Naive thymus-derived CD8-positive, alpha-beta T cell (primary cell): ENCODE results near the gene ZNF333. TPM values are rescaled to one million over a fixed set of nuclear protein-coding genes. Genes with fewer than 3 reads are reported as not detected.

ENCODE experiments used
- ATAC-seq, 2 donors: fragments of 150-1000 bp; cut with Tn5 transposase in 1 of 2; sonication (Bioruptor Pico), chemical (Tn5 transposase) in 1 of 2; 1 replicate in 1 of 2; 2 replicates in 1 of 2; pipeline ENCODE4 v1.10.0; 2021; ENCODE audit warnings: mild to moderate bottlenecking in 2 of 2, moderate library complexity in 2 of 2
- POLR2A ChIA-PET: fragments of 350-600 bp; sonication (Branson Sonifier 250); formaldehyde crosslinking; loops from one replicate; lab custom pipeline; 2021; ENCODE audit warnings: antibody characterized with exemption; lab: Charles Lee
- DNase-seq, 10 donors: peaks; one replicate each; pipeline versions ENCODE4 v3.0.0 to v3.0.0-alpha.2; 2020 to 2022
- H3K27ac Mint-ChIP-seq, 10 donors: one replicate each; pipeline ENCODE4 v1.8.0; 2020 to 2022; ENCODE audit warnings: mild to moderate bottlenecking in 10 of 10, mixed read lengths in 10 of 10, moderate library complexity in 4 of 10, inconsistent platforms in 1 of 10
- H3K27me3 Mint-ChIP-seq, 5 donors: one replicate each; pipeline ENCODE4 v1.8.0; 2021 to 2022; ENCODE audit warnings: mixed read lengths in 5 of 5
- H3K36me3 Mint-ChIP-seq, 3 donors: one replicate each; pipeline ENCODE4 v1.8.0; 2020 to 2022; ENCODE audit warnings: mixed read lengths in 3 of 3, mild to moderate bottlenecking in 2 of 3, inconsistent platforms in 1 of 3
- H3K4me1 Mint-ChIP-seq, 4 donors: one replicate each; pipeline ENCODE4 v1.8.0; 2021 to 2022; ENCODE audit warnings: mixed read lengths in 4 of 4
- H3K4me3 Mint-ChIP-seq, 10 donors: one replicate each; pipeline ENCODE4 v1.8.0; 2020 to 2022; ENCODE audit warnings: mild to moderate bottlenecking in 10 of 10, mixed read lengths in 10 of 10, moderate library complexity in 6 of 10, inconsistent platforms in 1 of 10
- H3K9me3 Mint-ChIP-seq, 9 donors: one replicate each; pipeline ENCODE4 v1.8.0; 2020 to 2022; ENCODE audit warnings: mixed read lengths in 9 of 9, mild to moderate bottlenecking in 3 of 9, inconsistent platforms in 1 of 9, moderate library complexity in 1 of 9
- polyA plus RNA-seq, 3 donors: library from polyadenylated mRNA; unstranded; fragments of 300-500 nt; fragmentation: Illumina TruSeq; gene quantifications; one replicate each; pipeline ENCODE4 v1.2.3, GENCODE V29; 2021
- total RNA-seq, 8 experiments: library from RNA in 2 of 8; stranded (reverse) in 2 of 8; gene quantifications; one replicate each; pipeline ENCODE4 v1.2.3 and lab custom pipeline; 2021 to 2026

ZNF333 gene
- total and polyA plus RNA-seq, 5 experiments from 2014 or later: 7.6 to 41.5 (median 8.1) TPM

GRCh38 chr19:14673088-14673487, 16.8 kb upstream of the ZNF333 start:
- no peak overlapping the region for H3K4me3 Mint-ChIP-seq
- ATAC-seq (no peak), DNase-seq (no peak)
- peaks cover 0 to 27% (median 8%) of the 10 kb centered on the region in 9 donors for H3K9me3 Mint-ChIP-seq
- H3K4me1 Mint-ChIP-seq: peaks cover 0 to 33% (median 0%) of the 10 kb centered on the region in 4 donors
- peaks cover 11 to 42% (median 32%) of the 10 kb centered on the region in 5 donors for H3K27me3 Mint-ChIP-seq
- H3K27ac Mint-ChIP-seq: no peak overlapping the region
- POLR2A ChIA-PET: no interaction called here
- peaks cover 0 to 8% (median 2%) of the 10 kb centered on the region in 3 donors for H3K36me3 Mint-ChIP-seq

GRCh38 chr19:14674764-14675163, 15.1 kb upstream of the ZNF333 start, which contains the start of gene ADGRE3:
TSS of gene ADGRE3 (minus strand) at chr19:14674844. CDS start at chr19:14674770, 74 bp downstream.
- Mint-ChIP-seq H3K36me3 (peaks cover 0 to 7% (median 0%) of the 10 kb centered on the region in 3 donors), H3K4me1 (peaks cover 0 to 23% (median 0%) of the 10 kb centered on the region in 4 donors), H3K27me3 (peaks cover 8 to 36% (median 28%) of the 10 kb centered on the region in 5 donors), H3K4me3 (peak within 1 kb of the TSS in 1 of 10 donors; percentile 45), H3K27ac (peak within 1 kb of the TSS in 1 of 10 donors; percentile 42), H3K9me3 (peaks cover 0 to 14% (median 5%) of the 10 kb centered on the region in 9 donors)
- DNase-seq: peak in 1 of 10 donors; percentile 2
- POLR2A ChIA-PET: no interaction called here
- no peak for ATAC-seq

GRCh38 chr19:14676762-14677161, 13.1 kb upstream of the ZNF333 start:
- Mint-ChIP-seq H3K9me3 (no peaks in the 10 kb centered on the region), H3K36me3 (no peaks in the 10 kb centered on the region), H3K4me1 (peaks cover 0 to 23% (median 0%) of the 10 kb centered on the region in 4 donors), H3K27me3 (peaks cover 8 to 31% (median 24%) of the 10 kb centered on the region in 5 donors), H3K4me3 (no peak overlapping the region), H3K27ac (no peak overlapping the region)
- no peak for ATAC-seq
- POLR2A ChIA-PET: interaction anchor here (0.7 kb wide), 1 partner anchor 1359 kb away, joined by 12 read pairs; no protein-coding TSS in a partner anchor
- no peak for DNase-seq

DNA sequence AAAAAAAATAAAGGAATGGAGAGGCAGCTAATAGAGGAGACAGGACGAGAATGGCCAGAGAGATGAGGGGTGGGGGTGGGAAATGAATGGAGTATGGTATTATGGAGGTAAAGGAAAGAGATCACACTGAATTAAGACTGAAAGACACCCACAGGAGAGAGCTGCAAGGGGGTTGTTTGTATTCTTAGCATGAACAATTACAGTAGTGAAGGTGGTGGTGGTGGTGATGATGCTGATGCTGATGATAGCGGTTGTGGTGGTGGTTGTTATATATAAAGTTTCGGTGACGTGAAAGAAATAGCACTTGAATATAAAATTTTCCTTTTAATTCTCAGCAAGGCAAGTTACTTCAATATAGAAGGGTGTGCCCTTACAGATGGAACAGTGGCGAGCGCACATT, 12.4 kb upstream of the ZNF333 start:
- Mint-ChIP-seq H3K27ac (no peak overlapping the region), H3K36me3 (no peaks in the 10 kb centered on the region), H3K9me3 (peaks cover 0 to 1% (median 0%) of the 10 kb centered on the region in 9 donors), H3K4me1 (peaks cover 0 to 20% (median 0%) of the 10 kb centered on the region in 4 donors), H3K27me3 (peaks cover 10 to 28% (median 28%) of the 10 kb centered on the region in 5 donors), H3K4me3 (no peak overlapping the region)
- POLR2A ChIA-PET: no interaction called here
- ATAC-seq: no peak
- no peak for DNase-seq

DNA sequence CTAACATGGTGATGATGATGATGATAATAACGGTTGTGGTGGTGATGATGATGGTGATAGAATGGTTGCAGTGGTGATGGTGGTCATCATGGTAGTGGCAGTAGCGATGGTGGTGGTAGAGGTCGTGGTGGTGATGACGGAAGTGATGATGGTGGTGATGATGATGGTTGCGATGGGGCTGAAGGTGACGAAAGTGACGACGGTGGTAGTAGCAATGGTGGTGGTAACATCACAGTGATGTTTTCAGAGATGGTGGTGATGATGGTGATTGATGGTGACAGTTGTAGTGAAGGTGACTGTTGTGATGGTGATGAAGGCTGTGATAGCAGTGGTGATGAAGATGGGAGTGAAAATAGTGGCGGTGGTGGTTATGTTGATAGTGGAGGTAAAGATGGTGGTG, 11.6 kb upstream of the ZNF333 start:
- DNase-seq (no peak), ATAC-seq (no peak)
- H3K27me3 Mint-ChIP-seq: peaks cover 9 to 24% (median 21%) of the 10 kb centered on the region in 5 donors
- H3K36me3 Mint-ChIP-seq: no peaks in the 10 kb centered on the region
- H3K9me3 Mint-ChIP-seq: peaks cover 0 to 1% (median 0%) of the 10 kb centered on the region in 9 donors
- H3K4me1 Mint-ChIP-seq: peaks cover 0 to 16% (median 0%) of the 10 kb centered on the region in 4 donors
- no peak overlapping the region for H3K4me3 Mint-ChIP-seq
- H3K27ac Mint-ChIP-seq: no peak overlapping the region
- POLR2A ChIA-PET: no interaction called here

- DNase-seq (no peak), ATAC-seq (no peak)
- Mint-ChIP-seq H3K36me3 (no peaks in the 10 kb centered on the region), H3K9me3 (peaks cover 0 to 1% (median 0%) of the 10 kb centered on the region in 9 donors), H3K4me1 (peaks cover 0 to 20% (median 0%) of the 10 kb centered on the region in 4 donors), H3K4me3 (no peak overlapping the region), H3K27me3 (peaks cover 2 to 12% (median 6%) of the 10 kb centered on the region in 5 donors), H3K27ac (no peak overlapping the region)
- POLR2A ChIA-PET: no interaction called here
Measured at GRCh38 chr19:14682084-14682483, 7.8 kb upstream of the ZNF333 start.

- POLR2A ChIA-PET: no interaction called here
Measured at GRCh38 chr19:14683439-14683838, 6.4 kb upstream of the ZNF333 start.

DNA sequence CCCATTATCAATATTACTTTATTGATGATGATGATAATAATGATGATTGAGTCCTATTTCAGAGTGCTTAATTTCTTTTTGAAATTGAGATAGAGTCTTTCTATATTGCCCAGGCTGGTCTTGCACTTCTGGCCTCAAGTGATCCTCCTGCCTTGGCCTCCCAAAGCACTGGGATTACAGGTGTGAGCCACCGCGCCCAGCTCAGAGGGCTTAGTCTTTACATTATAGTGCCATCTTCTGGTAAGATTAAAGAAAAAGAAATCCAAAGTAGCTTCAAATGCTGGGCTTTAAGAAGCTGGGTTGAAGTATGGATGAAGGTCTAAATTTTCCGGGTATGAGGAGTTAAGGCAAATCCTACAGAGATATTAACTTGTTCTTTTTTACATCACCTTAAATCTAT, 3.4 kb upstream of the ZNF333 start:
- Mint-ChIP-seq H3K9me3 (peaks cover 0 to 1% (median 0%) of the 10 kb centered on the region in 9 donors), H3K27me3 (peaks cover 2 to 12% (median 6%) of the 10 kb centered on the region in 5 donors), H3K4me3 (no peak overlapping the region), H3K36me3 (no peaks in the 10 kb centered on the region), H3K4me1 (peaks cover 0 to 46% (median 10%) of the 10 kb centered on the region in 4 donors), H3K27ac (peak overlapping the region in 2 of 10 donors; percentile 20 to 37)
- POLR2A ChIA-PET: interaction anchor here (0.6 to 1.3 kb wide), 4 partner anchors 104 to 169 kb away, joined by 3 to 6 read pairs (median 4); partner anchors contain the start of gene DNAJB1
- DNase-seq (peak in 3 of 10 donors; percentile 21 to 24 (median 21)), ATAC-seq (no peak)

More at GRCh38 chr19:14683439-14683838, 6.4 kb upstream of the ZNF333 start:
- peaks cover 2 to 12% (median 6%) of the 10 kb centered on the region in 5 donors for H3K27me3 Mint-ChIP-seq
- ATAC-seq (no peak), DNase-seq (no peak)
- H3K9me3 Mint-ChIP-seq: peaks cover 0 to 1% (median 0%) of the 10 kb centered on the region in 9 donors
- no peak overlapping the region for H3K4me3 Mint-ChIP-seq
- H3K36me3 Mint-ChIP-seq: no peaks in the 10 kb centered on the region
- peaks cover 0 to 20% (median 0%) of the 10 kb centered on the region in 4 donors for H3K4me1 Mint-ChIP-seq
- no peak overlapping the region for H3K27ac Mint-ChIP-seq

GRCh38 chr19:14694641-14695266, 4.9 kb downstream of the ZNF333 start:
- Mint-ChIP-seq H3K27ac (no peak overlapping the region), H3K36me3 (peaks cover 0 to 63% (median 30%) of the 10 kb centered on the region in 3 donors), H3K27me3 (no peaks in the 10 kb centered on the region), H3K9me3 (no peaks in the 10 kb centered on the region), H3K4me1 (peaks cover 6 to 27% (median 16%) of the 10 kb centered on the region in 4 donors), H3K4me3 (no peak overlapping the region)
- POLR2A ChIA-PET: no interaction called here
- ATAC-seq (no peak), DNase-seq (no peak)

GRCh38 chr19:14695471-14695870, 5.6 kb downstream of the ZNF333 start:
- ATAC-seq: no peak
- Mint-ChIP-seq H3K4me1 (peaks cover 6 to 23% (median 13%) of the 10 kb centered on the region in 4 donors), H3K36me3 (peaks cover 0 to 70% (median 37%) of the 10 kb centered on the region in 3 donors), H3K9me3 (no peaks in the 10 kb centered on the region), H3K27ac (no peak overlapping the region), H3K27me3 (no peaks in the 10 kb centered on the region), H3K4me3 (no peak overlapping the region)
- no peak for DNase-seq
- POLR2A ChIA-PET: no interaction called here

- Mint-ChIP-seq H3K27me3 (no peaks in the 10 kb centered on the region), H3K9me3 (peaks cover 0 to 2% (median 0%) of the 10 kb centered on the region in 9 donors), H3K27ac (no peak overlapping the region), H3K4me1 (peaks cover 0 to 4% (median 0%) of the 10 kb centered on the region in 4 donors), H3K4me3 (no peak overlapping the region), H3K36me3 (peaks cover 13 to 93% (median 73%) of the 10 kb centered on the region in 3 donors)
- ATAC-seq (no peak), DNase-seq (no peak)
- POLR2A ChIA-PET: no interaction called here
Measured at GRCh38 chr19:14699641-14700040, 9.8 kb downstream of the ZNF333 start.

- peaks cover 0 to 2% (median 0%) of the 10 kb centered on the region in 9 donors for H3K9me3 Mint-ChIP-seq
- H3K27ac Mint-ChIP-seq: no peak overlapping the region
- peaks cover 13 to 91% (median 79%) of the 10 kb centered on the region in 3 donors for H3K36me3 Mint-ChIP-seq
- no peaks in the 10 kb centered on the region for H3K27me3 Mint-ChIP-seq
- no peak for ATAC-seq
- peaks cover 0 to 2% (median 0%) of the 10 kb centered on the region in 4 donors for H3K4me1 Mint-ChIP-seq
- no peak overlapping the region for H3K4me3 Mint-ChIP-seq
- DNase-seq: no peak
- POLR2A ChIA-PET: no interaction called here
Measured at GRCh38 chr19:14700711-14701375, 11.0 kb downstream of the ZNF333 start.
